ENCODE measurements around the gene GRID2. TPM values are rescaled to one million over a fixed set of nuclear protein-coding genes. Genes with fewer than 3 reads are reported as not detected.

Gene GRID2
- total RNA-seq, 6 experiments from 2014 or later: not detected

DNA sequence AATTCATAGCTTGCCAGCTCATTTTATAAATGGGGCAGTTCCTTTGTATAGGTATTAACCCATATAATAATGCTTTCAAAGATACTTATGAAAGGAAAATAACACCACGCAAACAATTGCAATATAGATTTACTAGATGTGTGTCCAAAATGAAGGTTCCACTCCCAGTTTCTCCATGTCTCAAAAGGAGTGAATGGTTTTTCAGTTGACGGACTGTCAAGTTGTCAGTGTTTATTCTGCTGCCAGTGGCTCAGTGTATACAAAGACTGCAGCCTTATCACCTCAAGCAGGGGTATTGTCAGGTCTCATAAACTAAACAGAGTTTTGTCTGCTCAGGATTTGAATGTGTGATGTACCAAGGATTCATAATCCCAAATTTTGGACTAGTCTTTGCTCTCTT is 939.5 kb downstream of the GRID2 start:
- DNase-seq: no peak
- Mint-ChIP-seq H3K36me3 (ENCODE audit: low read depth) (no peaks in the 10 kb centered on the region), H3K4me3 (no peak overlapping the region), H3K27me3 (ENCODE audit: insufficient read depth) (no peaks in the 10 kb centered on the region), H3K27ac (no peak overlapping the region), H3K4me1 (ENCODE audit: low read depth) (no peaks in the 10 kb centered on the region), H3K9me3 (peaks cover 7% of the 10 kb centered on the region)
- TF ChIP-seq, protein P1, sequence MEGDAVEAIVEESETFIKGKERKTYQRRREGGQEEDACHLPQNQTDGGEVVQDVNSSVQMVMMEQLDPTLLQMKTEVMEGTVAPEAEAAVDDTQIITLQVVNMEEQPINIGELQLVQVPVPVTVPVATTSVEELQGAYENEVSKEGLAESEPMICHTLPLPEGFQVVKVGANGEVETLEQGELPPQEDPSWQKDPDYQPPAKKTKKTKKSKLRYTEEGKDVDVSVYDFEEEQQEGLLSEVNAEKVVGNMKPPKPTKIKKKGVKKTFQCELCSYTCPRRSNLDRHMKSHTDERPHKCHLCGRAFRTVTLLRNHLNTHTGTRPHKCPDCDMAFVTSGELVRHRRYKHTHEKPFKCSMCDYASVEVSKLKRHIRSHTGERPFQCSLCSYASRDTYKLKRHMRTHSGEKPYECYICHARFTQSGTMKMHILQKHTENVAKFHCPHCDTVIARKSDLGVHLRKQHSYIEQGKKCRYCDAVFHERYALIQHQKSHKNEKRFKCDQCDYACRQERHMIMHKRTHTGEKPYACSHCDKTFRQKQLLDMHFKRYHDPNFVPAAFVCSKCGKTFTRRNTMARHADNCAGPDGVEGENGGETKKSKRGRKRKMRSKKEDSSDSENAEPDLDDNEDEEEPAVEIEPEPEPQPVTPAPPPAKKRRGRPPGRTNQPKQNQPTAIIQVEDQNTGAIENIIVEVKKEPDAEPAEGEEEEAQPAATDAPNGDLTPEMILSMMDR (IDR thresholded peaks at IDR 0.05): no peak

DNA sequence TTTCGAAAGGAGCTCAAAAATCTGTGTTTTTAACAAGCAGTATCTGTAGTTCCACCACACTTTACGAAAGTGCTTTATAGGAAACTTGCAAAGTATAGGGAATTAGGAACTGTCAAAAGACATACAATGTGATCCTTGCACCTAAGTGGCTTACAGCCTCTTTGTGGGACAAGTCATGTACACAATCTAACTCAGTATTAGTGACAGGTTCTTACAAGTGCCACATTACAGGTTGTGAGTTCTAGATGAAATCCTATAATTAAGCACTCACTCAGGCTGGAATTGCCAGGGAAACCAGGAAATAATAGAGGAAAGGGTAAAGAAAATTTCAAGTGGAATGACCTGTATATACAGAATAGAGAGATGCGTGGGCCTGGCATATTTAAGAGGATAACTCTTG is 957.4 kb downstream of the GRID2 start:
- H3K4me3 Mint-ChIP-seq: no peak overlapping the region
- H3K4me1 Mint-ChIP-seq (ENCODE audit: low read depth): no peaks in the 10 kb centered on the region
- no peak overlapping the region for H3K27ac Mint-ChIP-seq
- TF ChIP-seq, protein P1 (IDR thresholded peaks at IDR 0.05): no peak
- H3K36me3 Mint-ChIP-seq (ENCODE audit: low read depth): no peaks in the 10 kb centered on the region
- H3K27me3 Mint-ChIP-seq (ENCODE audit: insufficient read depth): no peaks in the 10 kb centered on the region
- H3K9me3 Mint-ChIP-seq: peaks cover 19% of the 10 kb centered on the region; the same call in 1 of the 2 replicates
- DNase-seq: no peak

DNA sequence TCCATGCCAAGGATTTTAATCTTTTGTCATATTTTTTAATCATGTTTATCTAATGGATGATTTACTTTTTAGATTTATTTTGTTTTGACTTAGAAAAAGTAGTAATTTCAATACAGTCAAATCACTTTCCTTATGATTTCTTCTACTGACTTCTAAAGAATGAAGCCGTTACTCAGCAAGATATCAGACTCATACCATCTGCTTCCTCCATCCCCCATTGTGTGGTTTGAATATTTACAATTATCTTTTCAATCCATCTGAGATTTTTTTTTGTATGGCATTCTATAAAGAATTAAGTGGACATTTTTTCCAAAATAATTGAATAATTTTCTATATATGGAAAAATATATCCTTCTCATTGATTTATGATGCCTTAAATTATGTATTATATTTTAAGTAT is 959.4 kb downstream of the GRID2 start:
- Mint-ChIP-seq H3K27ac (no peak overlapping the region), H3K4me3 (no peak overlapping the region), H3K4me1 (ENCODE audit: low read depth) (no peaks in the 10 kb centered on the region), H3K27me3 (ENCODE audit: insufficient read depth) (no peaks in the 10 kb centered on the region), H3K9me3 (peaks cover 27% of the 10 kb centered on the region), H3K36me3 (ENCODE audit: low read depth) (no peaks in the 10 kb centered on the region)
- no peak for DNase-seq
- TF ChIP-seq, protein P1 (IDR thresholded peaks at IDR 0.05): no peak

DNA sequence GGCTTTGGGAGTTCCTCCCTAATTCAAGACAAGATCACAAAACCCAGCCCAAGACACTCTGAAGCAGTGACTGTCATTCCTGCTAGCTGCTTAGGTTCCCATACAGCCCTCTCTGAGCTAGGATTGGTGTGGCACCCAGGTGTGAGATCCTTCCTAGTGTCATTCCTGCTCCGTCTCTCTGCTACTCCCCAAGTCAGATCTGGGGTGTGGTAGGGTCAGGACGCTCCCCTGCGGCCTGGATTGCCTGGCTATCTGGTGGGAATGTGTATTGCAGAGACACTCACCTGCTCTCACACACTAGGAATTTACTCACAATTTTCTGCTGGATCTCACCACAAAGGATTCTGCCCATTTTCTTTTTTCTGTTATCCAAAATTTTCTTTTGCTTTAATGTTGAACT is 964.0 kb downstream of the GRID2 start:
- H3K27ac Mint-ChIP-seq: no peak overlapping the region

DNA sequence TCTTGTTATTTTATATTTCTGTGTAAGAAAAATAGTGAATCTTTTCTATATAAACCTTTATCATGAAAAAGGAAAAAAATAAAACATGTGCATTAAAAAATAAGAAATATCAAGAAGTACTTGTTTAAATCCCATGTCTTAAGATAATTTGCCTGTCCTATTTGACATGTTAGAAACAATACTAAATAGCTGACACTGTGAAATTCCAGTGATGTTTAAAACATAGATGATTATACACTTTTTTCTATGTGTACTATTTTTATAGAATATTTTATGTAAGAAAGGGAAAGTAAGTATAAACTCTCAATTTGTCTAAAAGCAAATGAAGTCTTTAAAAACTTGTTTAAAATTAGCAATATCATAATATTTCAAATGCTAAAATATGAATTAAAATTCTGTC is 981.6 kb downstream of the GRID2 start:
- Mint-ChIP-seq H3K4me3 (no peak overlapping the region), H3K9me3 (peaks cover 4% of the 10 kb centered on the region; the same call in 1 of the 2 replicates), H3K27me3 (ENCODE audit: insufficient read depth) (no peaks in the 10 kb centered on the region), H3K4me1 (ENCODE audit: low read depth) (no peaks in the 10 kb centered on the region), H3K27ac (no peak overlapping the region), H3K36me3 (ENCODE audit: low read depth) (no peaks in the 10 kb centered on the region)
- TF ChIP-seq, protein P1 (IDR thresholded peaks at IDR 0.05): no peak
- DNase-seq: no peak

More for the DNA sequence above, 964.0 kb downstream of the GRID2 start:
- Mint-ChIP-seq H3K4me1 (ENCODE audit: low read depth) (no peaks in the 10 kb centered on the region), H3K9me3 (peaks cover 35% of the 10 kb centered on the region), H3K4me3 (no peak overlapping the region), H3K36me3 (ENCODE audit: low read depth) (no peaks in the 10 kb centered on the region), H3K27me3 (ENCODE audit: insufficient read depth) (no peaks in the 10 kb centered on the region; the same call in 1 of the 2 replicates)
- DNase-seq: no peak
- TF ChIP-seq, protein P1 (IDR thresholded peaks at IDR 0.05): no peak

DNA sequence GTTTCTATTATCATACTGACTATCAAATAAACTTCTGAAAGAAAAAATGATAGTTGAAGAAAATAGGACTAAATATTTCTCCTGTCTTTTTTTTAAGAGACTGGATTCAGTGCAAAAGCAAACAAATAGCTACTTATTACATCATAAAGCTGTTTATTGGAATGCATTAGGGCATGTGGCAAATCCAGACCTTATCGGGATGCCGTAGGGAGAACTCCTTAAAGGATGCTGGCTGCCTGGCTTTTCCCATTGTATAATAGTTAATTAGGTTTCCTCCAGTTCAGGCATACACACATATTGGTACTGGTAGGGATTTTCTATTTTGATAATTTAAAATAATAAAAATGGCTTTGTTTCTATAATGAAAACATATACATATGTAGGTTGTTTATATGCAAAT is 985.5 kb downstream of the GRID2 start:
- H3K27me3 Mint-ChIP-seq (ENCODE audit: insufficient read depth): no peaks in the 10 kb centered on the region; the same call in 1 of the 2 replicates
- TF ChIP-seq, protein P1 (IDR thresholded peaks at IDR 0.05): no peak
- no peaks in the 10 kb centered on the region for H3K36me3 Mint-ChIP-seq (ENCODE audit: low read depth)
- DNase-seq: no peak
- no peaks in the 10 kb centered on the region for H3K4me1 Mint-ChIP-seq (ENCODE audit: low read depth)
- peaks cover 11% of the 10 kb centered on the region for H3K9me3 Mint-ChIP-seq
- H3K27ac Mint-ChIP-seq: no peak overlapping the region
- H3K4me3 Mint-ChIP-seq: no peak overlapping the region
